GM21723 (cell line): Measurements from ENCODE around the gene ABL1.
"Not testable (repeated sequence)": the region's sequence is repeated elsewhere in the genome, so short reads cannot be mapped to it uniquely, and the experiment has no call there.

Experiments
- ATAC-seq: cut with Tn5 transposase; IDR thresholded peaks from one replicate; pipeline ENCODE4 v1.9.1; 2021; ENCODE audit warnings: mild to moderate bottlenecking, moderate library complexity; ENCODE audit not compliant: unreplicated experiment

Gene ABL1

GRCh38 chr9:130847306-130848217 is 12.5 kb downstream of the ABL1 start:
- ATAC-seq: no peak

- ATAC-seq: not testable (repeated sequence)
These were observed 13.5 kb downstream of the ABL1 start for GRCh38 chr9:130848514-130848913.

- ATAC-seq: no peak
These were observed 14.3 kb downstream of the ABL1 start for GRCh38 chr9:130849356-130849755.

- no peak for ATAC-seq
These were observed 17.7 kb downstream of the ABL1 start for GRCh38 chr9:130852801-130853200.

- no peak for ATAC-seq
These were observed 19.0 kb downstream of the ABL1 start for GRCh38 chr9:130854092-130854491.

- ATAC-seq: no peak
These were observed 19.8 kb downstream of the ABL1 start for GRCh38 chr9:130854835-130855234.

- no peak for ATAC-seq
These were observed 21.4 kb downstream of the ABL1 start for GRCh38 chr9:130856474-130856873.

- ATAC-seq: no peak
These were observed 23.0 kb downstream of the ABL1 start for GRCh38 chr9:130857864-130858738.

GRCh38 chr9:130858739-130859705 is 24.0 kb downstream of the ABL1 start:
- ATAC-seq: no peak

GRCh38 chr9:130860458-130861316 is 25.6 kb downstream of the ABL1 start:
- no peak for ATAC-seq

- no peak for ATAC-seq
These were observed 26.5 kb downstream of the ABL1 start for GRCh38 chr9:130861372-130862180.

GRCh38 chr9:130862217-130862616 is 27.2 kb downstream of the ABL1 start:
- ATAC-seq: no peak

- no peak for ATAC-seq
These were observed 27.7 kb downstream of the ABL1 start for GRCh38 chr9:130862747-130863146.

GRCh38 chr9:130864541-130864940 is 29.5 kb downstream of the ABL1 start:
- no peak for ATAC-seq

GRCh38 chr9:130865921-130866320 is 30.9 kb downstream of the ABL1 start:
- no peak for ATAC-seq

- ATAC-seq: no peak
These were observed 31.5 kb downstream of the ABL1 start for GRCh38 chr9:130866474-130866965.

GRCh38 chr9:130867556-130867955 is 32.5 kb downstream of the ABL1 start:
- no peak for ATAC-seq

GRCh38 chr9:130868230-130868629 is 33.2 kb downstream of the ABL1 start:
- no peak for ATAC-seq

GRCh38 chr9:130869250-130869649 is 34.2 kb downstream of the ABL1 start:
- no peak for ATAC-seq
